ENCODE data around the gene TMEM50A. TPM values are rescaled to one million over a fixed set of nuclear protein-coding genes. Genes with fewer than 3 reads are reported as not detected.

The TMEM50A gene
- total and polyA plus RNA-seq, 2 of the 13 experiments (the other 11 are each of a cell fraction or from before 2014, with no cell fraction given), result 51.2 to 61.2 TPM

GRCh38 chr1:25342846-25343245, 4.7 kb downstream of the TMEM50A start:
- no peak overlapping the region for H3K4me3 ChIP-seq (replicated peaks in 1 of 3; ENCODE audit: insufficient read depth in 1 of 3, low read depth in 2 of 3, low read length in 3 of 3)
- no peaks in the 10 kb centered on the region; a peak in 1 of 5 replicates for H3K27me3 ChIP-seq (ENCODE audit: control insufficient read depth in 1 of 2, insufficient read depth in 2 of 2, low read length in 2 of 2)
- TF ChIP-seq ZUFSP (CRISPR knock-in tag; IDR thresholded peaks at IDR 0.05; ENCODE audit: borderline replicate concordance) (no peak), RARG (CRISPR knock-in tag; IDR thresholded peaks at IDR 0.05; ENCODE audit: low read depth) (no peak), MXD3 (CRISPR knock-in tag; IDR thresholded peaks at IDR 0.05) (no peak)
- H3K79me2 ChIP-seq (ENCODE audit: insufficient read depth, low read length), result peaks cover 37% of the 10 kb centered on the region
- H3K36me3 ChIP-seq (replicated peaks in 1 of 2; ENCODE audit: control insufficient read depth in 1 of 2, insufficient read depth in 2 of 2, low read length in 2 of 2), result peaks cover 0 to 16% of the 10 kb centered on the region in 2 experiments; a peak in 1 of 5 replicates
- H3K9ac ChIP-seq (ENCODE audit: insufficient read depth, low read depth, low read length), result no peak overlapping the region
- intact Hi-C loops (cut with micrococcal nuclease; ENCODE audit: unreplicated experiment), result no loop called here
- in situ Hi-C loops (cut with HindIII; ENCODE audit: extremely low pct_ligation_motif_present, low pct_unique_long_range_greater_than_20kb), result no loop called here
- H2AFZ ChIP-seq (ENCODE audit: low read length), result no peak overlapping the region
- BruUV-seq (replicated peaks), result no TSS peak
- WGBS (ENCODE audit: low lambda C conversion rate), result 100% methylated on average over 1 of the region's 1 CpG
- ChIA-PET POLR2A (interaction anchor here (1.1 kb wide), 1 partner anchor 95 kb away, joined by 3 read pairs; the partner anchor contains the start of gene RSRP1), CTCF (ENCODE audit: low intra/inter-chr PET ratio, low total read pairs) (no interaction called here)
- no peak overlapping the region for H3K27ac ChIP-seq (ENCODE audit: extremely low read length, insufficient read depth, low read length)
- ATAC-seq, result no peak
- H3K4me2 ChIP-seq (ENCODE audit: low read depth, low read length), result no peak overlapping the region
- no peak for FAIRE-seq
- H4K20me1 ChIP-seq (ENCODE audit: insufficient read depth, low read length), result no peaks in the 10 kb centered on the region; the same call in 1 of the 2 replicates
- peaks cover 10% of the 10 kb centered on the region for H3K4me1 ChIP-seq (ENCODE audit: insufficient read depth, low read length)
- DNase-seq (ENCODE audit: low spot score), result no peak
- no peaks in the 10 kb centered on the region for H3K9me3 ChIP-seq (ENCODE audit: low read length)

- H3K9ac ChIP-seq (ENCODE audit: insufficient read depth, low read depth, low read length), result no peak overlapping the region
- H3K4me1 ChIP-seq (ENCODE audit: insufficient read depth, low read length), result peaks cover 10% of the 10 kb centered on the region
- intact Hi-C loops (cut with micrococcal nuclease; ENCODE audit: unreplicated experiment), result no loop called here
- ChIA-PET CTCF (ENCODE audit: low intra/inter-chr PET ratio, low total read pairs) (no interaction called here), POLR2A (no interaction called here)
- H3K9me3 ChIP-seq (ENCODE audit: low read length), result no peaks in the 10 kb centered on the region
- H3K4me2 ChIP-seq (ENCODE audit: low read depth, low read length), result no peak overlapping the region
- no TSS peak for BruUV-seq (replicated peaks)
- peaks cover 37% of the 10 kb centered on the region for H3K79me2 ChIP-seq (ENCODE audit: insufficient read depth, low read length)
- H4K20me1 ChIP-seq (ENCODE audit: insufficient read depth, low read length), result no peaks in the 10 kb centered on the region; the same call in 1 of the 2 replicates
- WGBS (ENCODE audit: low lambda C conversion rate), result 98% methylated on average over 4 of the region's 4 CpGs
- in situ Hi-C loops (cut with HindIII; ENCODE audit: extremely low pct_ligation_motif_present, low pct_unique_long_range_greater_than_20kb), result no loop called here
- DNase-seq (ENCODE audit: low spot score), result no peak
- peaks cover 2 to 18% of the 10 kb centered on the region in 2 experiments; a peak in 4 of 5 replicates for H3K36me3 ChIP-seq (replicated peaks in 1 of 2; ENCODE audit: control insufficient read depth in 1 of 2, insufficient read depth in 2 of 2, low read length in 2 of 2)
- no peaks in the 10 kb centered on the region; a peak in 1 of 5 replicates for H3K27me3 ChIP-seq (ENCODE audit: control insufficient read depth in 1 of 2, insufficient read depth in 2 of 2, low read length in 2 of 2)
- no peak overlapping the region for H3K27ac ChIP-seq (ENCODE audit: extremely low read length, insufficient read depth, low read length)
- no peak overlapping the region for H3K4me3 ChIP-seq (replicated peaks in 1 of 3; ENCODE audit: insufficient read depth in 1 of 3, low read depth in 2 of 3, low read length in 3 of 3)
- no peak for FAIRE-seq
- no peak for ATAC-seq
- H2AFZ ChIP-seq (ENCODE audit: low read length), result no peak overlapping the region
- no peak for TF ChIP-seq SMYD3 (CRISPR knock-in tag; IDR thresholded peaks at IDR 0.05)
- TF ChIP-seq MXD3 (CRISPR knock-in tag; IDR thresholded peaks at IDR 0.05), result no peak
- TF ChIP-seq YY1 (IDR thresholded peaks at IDR 0.05; ENCODE audit: insufficient read depth, insufficient replicate concordance, low read depth, low read length), result no peak
- TF ChIP-seq ZNF180 (CRISPR knock-in tag; IDR thresholded peaks at IDR 0.05; ENCODE audit: borderline replicate concordance, low read depth), result no peak
- no peak for TF ChIP-seq MXD1 (CRISPR knock-in tag; IDR thresholded peaks at IDR 0.05)
- no peak for TF ChIP-seq MTA1 (CRISPR knock-in tag; IDR thresholded peaks at IDR 0.05; ENCODE audit: borderline replicate concordance)
- no peak for TF ChIP-seq IKZF1 (IDR thresholded peaks at IDR 0.05)
- TF ChIP-seq SMAD9 (CRISPR knock-in tag; IDR thresholded peaks at IDR 0.05), result no peak
- TF ChIP-seq ZNF562 (CRISPR knock-in tag; IDR thresholded peaks at IDR 0.05; ENCODE audit: borderline replicate concordance), result no peak
- no peak for TF ChIP-seq FOXO1 (CRISPR knock-in tag; IDR thresholded peaks at IDR 0.05)
- TF ChIP-seq ZNF430 (CRISPR knock-in tag; IDR thresholded peaks at IDR 0.05), result no peak
- TF ChIP-seq ZBTB43 (CRISPR knock-in tag; conservative IDR thresholded peaks at IDR 0.05), result no peak
Observed at GRCh38 chr1:25343872-25344271, 5.7 kb downstream of the TMEM50A start.
